Activated naive CD8-positive, alpha-beta T cell treated with anti-CD3 and anti-CD28 coated beads, Interleukin-2, amount 50 U/mL, for 24 hours (primary cell): ENCODE results near the gene CLDN7.
"Not testable (repeated sequence)": the region's sequence is repeated elsewhere in the genome, so short reads cannot be mapped to it uniquely, and the experiment has no call there.

Experiments
- ATAC-seq: fragments of 150-1000 bp; cut with Tn5 transposase; one replicate; pipeline ENCODE4 v1.10.0; 2021
- DNase-seq: peaks from one replicate; pipeline ENCODE4 v3.0.0; 2021
- H3K27ac Mint-ChIP-seq: one replicate; pipeline ENCODE4 v1.8.0; 2021; ENCODE audit warnings: mild to moderate bottlenecking, mixed read lengths
- H3K27me3 Mint-ChIP-seq: one replicate; pipeline ENCODE4 v1.8.0; 2021; ENCODE audit warnings: mixed read lengths
- H3K36me3 Mint-ChIP-seq: one replicate; pipeline ENCODE4 v1.8.0; 2021; ENCODE audit warnings: low read depth, mixed read lengths
- H3K4me1 Mint-ChIP-seq: one replicate; pipeline ENCODE4 v1.8.0; 2021; ENCODE audit warnings: mixed read lengths
- H3K4me3 Mint-ChIP-seq: one replicate; pipeline ENCODE4 v1.8.0; 2021; ENCODE audit warnings: mild to moderate bottlenecking, moderate library complexity, mixed read lengths
- H3K9me3 Mint-ChIP-seq: one replicate; pipeline ENCODE4 v1.8.0; 2021; ENCODE audit warnings: mixed read lengths

Gene CLDN7

GRCh38 chr17:7251661-7252175, 10.6 kb downstream of the CLDN7 start, which contains the start of gene CTDNEP1:
Gene CTDNEP1, minus strand, starts transcription at chr17:7251734. Its CDS starts 438 bp downstream, at chr17:7251296.
- H3K4me3 Mint-ChIP-seq: peak within 1 kb of the TSS; percentile 99
- peak; percentile 97 for ATAC-seq
- peak within 1 kb of the TSS; percentile 98 for H3K27ac Mint-ChIP-seq
- DNase-seq: peak; percentile 76
- H3K36me3 Mint-ChIP-seq: peaks cover 35% of the 10 kb centered on the region
- H3K4me1 Mint-ChIP-seq: peaks cover 54% of the 10 kb centered on the region
- H3K9me3 Mint-ChIP-seq: no peaks in the 10 kb centered on the region
- peaks cover 2% of the 10 kb centered on the region for H3K27me3 Mint-ChIP-seq

- Mint-ChIP-seq H3K27ac (peak overlapping the region; percentile 94), H3K27me3 (peaks cover 2% of the 10 kb centered on the region), H3K4me1 (peaks cover 56% of the 10 kb centered on the region), H3K4me3 (peak overlapping the region; percentile 99), H3K36me3 (peaks cover 38% of the 10 kb centered on the region), H3K9me3 (no peaks in the 10 kb centered on the region)
- peak; percentile 37 for DNase-seq
- peak; percentile 2 for ATAC-seq
Measured at GRCh38 chr17:7250695-7251627, 11.3 kb downstream of the CLDN7 start.

GRCh38 chr17:7249830-7250229, 12.4 kb downstream of the CLDN7 start:
- ATAC-seq (no peak), DNase-seq (no peak)
- Mint-ChIP-seq H3K4me1 (peaks cover 55% of the 10 kb centered on the region), H3K9me3 (no peaks in the 10 kb centered on the region), H3K27ac (peak overlapping the region; percentile 94), H3K36me3 (peaks cover 34% of the 10 kb centered on the region), H3K27me3 (peaks cover 2% of the 10 kb centered on the region), H3K4me3 (peak overlapping the region; percentile 99)

- Mint-ChIP-seq H3K4me1 (peaks cover 52% of the 10 kb centered on the region), H3K9me3 (no peaks in the 10 kb centered on the region), H3K4me3 (peak overlapping the region; percentile 99), H3K27ac (peak overlapping the region; percentile 77), H3K36me3 (peaks cover 35% of the 10 kb centered on the region), H3K27me3 (peaks cover 2% of the 10 kb centered on the region)
- ATAC-seq (no peak), DNase-seq (no peak)
Measured at GRCh38 chr17:7249214-7249613, 13.1 kb downstream of the CLDN7 start.

GRCh38 chr17:7248796-7249195, 13.5 kb downstream of the CLDN7 start:
- H3K27ac Mint-ChIP-seq: peak overlapping the region; percentile 77
- peaks cover 32% of the 10 kb centered on the region for H3K36me3 Mint-ChIP-seq
- ATAC-seq (no peak), DNase-seq (no peak)
- H3K9me3 Mint-ChIP-seq: no peaks in the 10 kb centered on the region
- H3K4me3 Mint-ChIP-seq: peak overlapping the region; percentile 99
- peaks cover 48% of the 10 kb centered on the region for H3K4me1 Mint-ChIP-seq
- peaks cover 2% of the 10 kb centered on the region for H3K27me3 Mint-ChIP-seq

- H3K27me3 Mint-ChIP-seq: peaks cover under 1% of the 10 kb centered on the region
- DNase-seq (no peak), ATAC-seq (no peak)
- H3K4me3 Mint-ChIP-seq: no peak overlapping the region
- no peak overlapping the region for H3K27ac Mint-ChIP-seq
- H3K9me3 Mint-ChIP-seq: no peaks in the 10 kb centered on the region
- peaks cover 31% of the 10 kb centered on the region for H3K36me3 Mint-ChIP-seq
- H3K4me1 Mint-ChIP-seq: peaks cover 41% of the 10 kb centered on the region
Measured at GRCh38 chr17:7246779-7247178, 15.5 kb downstream of the CLDN7 start.

- H3K4me3 Mint-ChIP-seq, DNase-seq, H3K27me3 Mint-ChIP-seq, H3K9me3 Mint-ChIP-seq, ATAC-seq: not testable (repeated sequence)
- H3K4me1 Mint-ChIP-seq: peaks cover 45% of the 10 kb centered on the region
- peaks cover 38% of the 10 kb centered on the region for H3K36me3 Mint-ChIP-seq
- H3K27ac Mint-ChIP-seq: peak overlapping the region; percentile 53
Measured at GRCh38 chr17:7243838-7244237, 18.4 kb downstream of the CLDN7 start.

GRCh38 chr17:7243453-7243729, 18.9 kb downstream of the CLDN7 start:
- Mint-ChIP-seq H3K36me3 (peaks cover 35% of the 10 kb centered on the region), H3K4me3 (peak overlapping the region; percentile 88), H3K27me3 (peaks cover 1% of the 10 kb centered on the region), H3K9me3 (no peaks in the 10 kb centered on the region), H3K4me1 (peaks cover 40% of the 10 kb centered on the region), H3K27ac (peak overlapping the region; percentile 97)
- ATAC-seq (no peak), DNase-seq (no peak)

- Mint-ChIP-seq H3K36me3 (peaks cover 35% of the 10 kb centered on the region), H3K9me3 (no peaks in the 10 kb centered on the region), H3K4me1 (peaks cover 40% of the 10 kb centered on the region), H3K4me3 (peak overlapping the region; percentile 88), H3K27me3 (peaks cover 1% of the 10 kb centered on the region), H3K27ac (peak overlapping the region; percentile 97)
- ATAC-seq: peak; percentile 51
- peak; percentile 93 for DNase-seq
Measured at GRCh38 chr17:7242717-7243452, 19.4 kb downstream of the CLDN7 start.

GRCh38 chr17:7241783-7242716, 20.2 kb downstream of the CLDN7 start, which contains the start of gene GABARAP:
Gene GABARAP, minus strand, starts transcription at chr17:7242449. Its CDS starts 119 bp downstream, at chr17:7242330.
- H3K27ac Mint-ChIP-seq: peak within 1 kb of the TSS; percentile 97
- peak; percentile 9 for ATAC-seq

GRCh38 chr17:7241090-7241733, 21.1 kb downstream of the CLDN7 start:
- peaks cover 48% of the 10 kb centered on the region for H3K4me1 Mint-ChIP-seq

More at GRCh38 chr17:7241783-7242716, 20.2 kb downstream of the CLDN7 start, which contains the start of gene GABARAP:
- Mint-ChIP-seq H3K9me3 (no peaks in the 10 kb centered on the region), H3K4me1 (peaks cover 44% of the 10 kb centered on the region), H3K36me3 (peaks cover 34% of the 10 kb centered on the region), H3K4me3 (peak within 1 kb of the TSS; percentile 88), H3K27me3 (peaks cover 1% of the 10 kb centered on the region)
- DNase-seq: peak; percentile 94

GRCh38 chr17:7240375-7240774, 21.9 kb downstream of the CLDN7 start:
- Mint-ChIP-seq H3K9me3 (no peaks in the 10 kb centered on the region), H3K27me3 (peaks cover 1% of the 10 kb centered on the region), H3K27ac (peak overlapping the region; percentile 97), H3K4me1 (peaks cover 56% of the 10 kb centered on the region), H3K4me3 (peak overlapping the region; percentile 88), H3K36me3 (peaks cover 38% of the 10 kb centered on the region)
- no peak for ATAC-seq
- no peak for DNase-seq

More at GRCh38 chr17:7241090-7241733, 21.1 kb downstream of the CLDN7 start:
- no peak for ATAC-seq
- peak overlapping the region; percentile 88 for H3K4me3 Mint-ChIP-seq
- no peaks in the 10 kb centered on the region for H3K9me3 Mint-ChIP-seq
- no peak for DNase-seq
- H3K27ac Mint-ChIP-seq: peak overlapping the region; percentile 97
- peaks cover 32% of the 10 kb centered on the region for H3K36me3 Mint-ChIP-seq
- peaks cover 1% of the 10 kb centered on the region for H3K27me3 Mint-ChIP-seq
